Sigmoid colon (tissue), 7 donors: ENCODE data around the gene MED23. TPM values are rescaled to one million over a fixed set of nuclear protein-coding genes. Genes with fewer than 3 reads are reported as not detected.

Source experiments
- DNase-seq: peaks from one replicate; pipeline ENCODE4 v3.0.0-alpha.2; 2019
- H3K27ac ChIP-seq, 4 donors: fragments of 200-600 bp; sonication (generic); one replicate each; pipeline ENCODE4 v1.5.1; 2016 to 2019; ENCODE audit warnings: mild to moderate bottlenecking in 1 of 4
- H3K27me3 ChIP-seq, 3 donors: fragments of 200-600 bp; sonication (generic); one replicate each; pipeline ENCODE4 v1.5.1; 2019; ENCODE audit warnings: mild to moderate bottlenecking in 1 of 3
- H3K36me3 ChIP-seq, 4 donors: fragments of 200-600 bp; sonication (generic); one replicate each; pipeline ENCODE4 v1.5.1; 2016 to 2019
- H3K4me1 ChIP-seq, 4 donors: fragments of 200-600 bp; sonication (generic); one replicate each; pipeline ENCODE4 v1.5.1; 2017 to 2019
- H3K4me3 ChIP-seq, 4 donors: fragments of 200-600 bp; sonication (generic); one replicate each; pipeline ENCODE4 v1.5.1; 2017 to 2019; ENCODE audit warnings: mild to moderate bottlenecking in 2 of 4, moderate library complexity in 1 of 4
- H3K9me3 ChIP-seq, 4 donors: fragments of 200-600 bp in 3 of 4; sonication (generic) in 3 of 4; one replicate each; pipeline versions ENCODE4 v1.5.1 to v1.6.1; 2013 to 2019
- CTCF ChIP-seq, 4 experiments: fragments of 450-650 bp in 3 of 4; fragments of 200-600 bp in 1 of 4; IDR thresholded peaks; one replicate each; pipeline ENCODE4 v1.5.1; 2016 to 2019; ENCODE audit warnings: antibody characterized with exemption in 4 of 4, mild to moderate bottlenecking in 3 of 4, moderate library complexity in 2 of 4
- EP300 ChIP-seq, 4 donors: sonication (generic); formaldehyde crosslinking; IDR thresholded peaks; one replicate each; pipeline ENCODE4 v1.6.1; 2017; ENCODE audit warnings: antibody characterized with exemption in 4 of 4
- POLR2A ChIP-seq, 2 donors: fragments of 450-650 bp; IDR thresholded peaks; one replicate each; pipeline ENCODE4 v1.6.1; 2016; ENCODE audit warnings: antibody characterized with exemption in 2 of 2, mild to moderate bottlenecking in 2 of 2, moderate library complexity in 2 of 2
- POLR2AphosphoS5 ChIP-seq, 4 donors: sonication (generic); formaldehyde crosslinking; IDR thresholded peaks; one replicate each; pipeline ENCODE4 v1.6.1; 2017; ENCODE audit warnings: antibody characterized with exemption in 4 of 4
- WGBS, 2 donors: extraction: QIAGEN DNeasy Blood & Tissue Kit; methylation state at CpG; one replicate each; pipeline ENCODE4 v1.1.7; 2013; 5-methylcytosine and 5-hydroxymethylcytosine counted together
- intact Hi-C: fragments of 100-400 bp; cut with DNase I; formaldehyde crosslinking; loops from one replicate; pipeline ENCODE4 v1.15.1; 2023
- polyA plus RNA-seq, 3 donors: library from polyadenylated mRNA; stranded (reverse); fragments of 200-250 nt; gene quantifications; one replicate each; pipeline ENCODE4 v1.2.3, GENCODE V29; 2013
- total RNA-seq, 4 donors: library from RNA; depleted of rRNA; stranded (reverse); fragments of >200 nt; gene quantifications; one replicate each; pipeline ENCODE4 v1.1.0, GENCODE V29; 2016
- donor health status: healthy with polysubstance abuse.
- donor health status: Bipolar disorder and iron deficiency.
- donor health status: healthy.

Gene MED23
- total and polyA plus RNA-seq, 7 donors: 5.3 to 29.6 (median 19.0) TPM

- Histone ChIP-seq H3K4me1 (no peaks in the 10 kb centered on the region), H3K27me3 (no peaks in the 10 kb centered on the region), H3K4me3 (no peak overlapping the region), H3K27ac (no peak overlapping the region), H3K9me3 (no peaks in the 10 kb centered on the region), H3K36me3 (peaks cover 0 to 5% (median 0%) of the 10 kb centered on the region in 4 donors)
- intact Hi-C loops: no loop called here
- WGBS, 2 donors: 79 to 87% methylated on average over 4 of the region's 4 CpGs
- TF ChIP-seq CTCF (IDR thresholded peaks at IDR 0.05) (no peak), POLR2AphosphoS5 (IDR thresholded peaks at IDR 0.05) (no peak), POLR2A (IDR thresholded peaks at IDR 0.05) (no peak), EP300 (IDR thresholded peaks at IDR 0.05) (no peak)
- no peak for DNase-seq
Measured at GRCh38 chr6:131568726-131569125, 59.3 kb downstream of the MED23 start.

- intact Hi-C loops: no loop called here
- no peak for TF ChIP-seq CTCF (IDR thresholded peaks at IDR 0.05)
- no peak for TF ChIP-seq POLR2AphosphoS5 (IDR thresholded peaks at IDR 0.05)
- WGBS, 2 donors: 58 to 65% methylated on average over 2 of the region's 2 CpGs
- Histone ChIP-seq H3K27me3 (no peaks in the 10 kb centered on the region), H3K9me3 (no peaks in the 10 kb centered on the region), H3K36me3 (no peaks in the 10 kb centered on the region), H3K4me3 (no peak overlapping the region), H3K4me1 (no peaks in the 10 kb centered on the region), H3K27ac (no peak overlapping the region)
- no peak for DNase-seq
Measured at GRCh38 chr6:131565056-131565455, 63.0 kb downstream of the MED23 start.

- Histone ChIP-seq H3K9me3 (no peaks in the 10 kb centered on the region), H3K27ac (no peak overlapping the region), H3K4me1 (no peaks in the 10 kb centered on the region), H3K27me3 (no peaks in the 10 kb centered on the region), H3K4me3 (no peak overlapping the region), H3K36me3 (no peaks in the 10 kb centered on the region)
- 88 to 89% methylated on average over 4 of the region's 4 CpGs for WGBS, 2 donors
- intact Hi-C loops: no loop called here
- no peak for TF ChIP-seq POLR2AphosphoS5 (IDR thresholded peaks at IDR 0.05)
- TF ChIP-seq EP300 (IDR thresholded peaks at IDR 0.05): no peak
- TF ChIP-seq CTCF (IDR thresholded peaks at IDR 0.05): no peak
- TF ChIP-seq POLR2A (IDR thresholded peaks at IDR 0.05): no peak
- no peak for DNase-seq
Measured at GRCh38 chr6:131561925-131562707, 65.9 kb downstream of the MED23 start.

- no peak for DNase-seq
- TF ChIP-seq POLR2A (IDR thresholded peaks at IDR 0.05) (no peak), POLR2AphosphoS5 (IDR thresholded peaks at IDR 0.05) (no peak), EP300 (IDR thresholded peaks at IDR 0.05) (no peak), CTCF (IDR thresholded peaks at IDR 0.05) (no peak)
- WGBS, 2 donors: 81 to 91% methylated on average over 4 of the region's 4 CpGs
- H3K4me3 ChIP-seq: no peak overlapping the region
- no peaks in the 10 kb centered on the region for H3K4me1 ChIP-seq
- no peaks in the 10 kb centered on the region for H3K36me3 ChIP-seq
- no peaks in the 10 kb centered on the region for H3K27me3 ChIP-seq
- intact Hi-C loops: no loop called here
- no peak overlapping the region for H3K27ac ChIP-seq
- no peaks in the 10 kb centered on the region for H3K9me3 ChIP-seq
Measured at GRCh38 chr6:131558922-131559321, 69.1 kb downstream of the MED23 start.

- H3K4me3 ChIP-seq: no peak overlapping the region
- H3K4me1 ChIP-seq: no peaks in the 10 kb centered on the region
- H3K36me3 ChIP-seq: no peaks in the 10 kb centered on the region
- no peak for DNase-seq
- no peak overlapping the region for H3K27ac ChIP-seq
- H3K9me3 ChIP-seq: no peaks in the 10 kb centered on the region
- H3K27me3 ChIP-seq: no peaks in the 10 kb centered on the region
- intact Hi-C loops: no loop called here
- TF ChIP-seq POLR2A (IDR thresholded peaks at IDR 0.05): no peak
- TF ChIP-seq EP300 (IDR thresholded peaks at IDR 0.05): no peak
- TF ChIP-seq CTCF (IDR thresholded peaks at IDR 0.05): no peak
- TF ChIP-seq POLR2AphosphoS5 (IDR thresholded peaks at IDR 0.05): no peak
Measured at GRCh38 chr6:131555992-131556391, 72.0 kb downstream of the MED23 start.
